K562 (cell line): ENCODE measurements around the gene UNC119B. TPM values are rescaled to one million over a fixed set of nuclear protein-coding genes. Genes with fewer than 3 reads are reported as not detected.

Experiments used
- ATAC-seq: fragments of 200-7000 bp; cut with Tn5 transposase; 3 replicates; pipeline ENCODE4 v1.9.1; 2020; ENCODE audit warnings: moderate library complexity
- BruUV-seq: library from RNA; stranded (reverse); fragments of 400-500 nt; replicated peaks from 2 replicates; lab custom pipeline; 2021; lab: Mats Ljungman, UMichigan
- CTCF ChIA-PET: fragments of 300-600 bp; formaldehyde crosslinking; extraction: SDS; loops from one replicate; lab custom pipeline; 2021; ENCODE audit warnings: low intra/inter-chr PET ratio; lab: Yijun Ruan, JAX
- POLR2A ChIA-PET: fragments of 300-600, 350-650 bp; sonication (Branson Sonifier 250); formaldehyde crosslinking; extraction: SDS; loops from one replicate; lab custom pipeline; 2021; ENCODE audit warnings: antibody characterized with exemption, inconsistent platforms; lab: Yijun Ruan, JAX
- DNase-seq, 4 experiments: peaks; one replicate each; pipeline versions ENCODE4 v3.0.0 to v3.0.0-alpha.2; 2011 to 2018; ENCODE audit warnings: low spot score in 3 of 4, mixed read lengths in 3 of 4; ENCODE audit errors: extremely low read depth in 1 of 4
- FAIRE-seq: peaks from 2 replicates; lab custom pipeline; 2011; peaks lifted over from hg19 to GRCh38; lab: Jason Lieb, UNC
- H2AFZ ChIP-seq: 2 replicates; pipeline ENCODE4 v1.6.0; 2011; ENCODE audit warnings: low read depth, low read length, control low read depth, inconsistent platforms
- H3K27ac ChIP-seq: fragments of 200-600 bp; 3 replicates; pipeline ENCODE4 v1.8.0; 2011; ENCODE audit warnings: low read depth, mild to moderate bottlenecking, control low read depth, inconsistent platforms, low read length, moderate library complexity, mixed read lengths; ENCODE audit errors: extremely low read depth
- H3K27me3 ChIP-seq, 2 experiments: fragments of 300-600 bp in 1 of 2; 2 replicates in 1 of 2; 3 replicates in 1 of 2; pipeline versions ENCODE4 v1.6.0 to v1.8.0; 2011; ENCODE audit warnings: inconsistent platforms in 2 of 2, low read length in 2 of 2, mild to moderate bottlenecking in 1 of 2, mixed read lengths in 1 of 2, moderate library complexity in 1 of 2; ENCODE audit not compliant: control insufficient read depth in 2 of 2, insufficient read depth in 2 of 2
- H3K36me3 ChIP-seq: fragments of 300-600 bp; 3 replicates; pipeline ENCODE4 v1.8.0; 2011; ENCODE audit warnings: mild to moderate bottlenecking, low read length, inconsistent platforms; ENCODE audit not compliant: control insufficient read depth, insufficient read depth
- H3K4me1 ChIP-seq, 2 experiments: fragments of 200-600 bp in 1 of 2; replicated peaks in 1 of 2; 2 replicates in 1 of 2; 3 replicates in 1 of 2; pipeline versions ENCODE4 v1.5.1 to v1.8.0; 2011; ENCODE audit warnings: inconsistent platforms in 2 of 2, low read length in 2 of 2, mild to moderate bottlenecking in 1 of 2, mixed read lengths in 1 of 2, moderate library complexity in 1 of 2; ENCODE audit not compliant: control insufficient read depth in 2 of 2, insufficient read depth in 2 of 2
- H3K4me2 ChIP-seq: 2 replicates; pipeline ENCODE4 v1.6.1; 2011; ENCODE audit warnings: low read length, control low read depth, inconsistent platforms, mixed read lengths; ENCODE audit not compliant: insufficient read depth
- H3K4me3 ChIP-seq: fragments of 200-600 bp; sonication (generic), shearing (Covaris generic); 2 replicates; pipeline ENCODE4 v1.5.1; 2016; ENCODE audit warnings: control low read depth, inconsistent platforms
- H3K79me2 ChIP-seq: fragments of 200-600 bp; 3 replicates; pipeline ENCODE4 v1.8.0; 2011; ENCODE audit warnings: low read length, inconsistent platforms; ENCODE audit not compliant: control insufficient read depth, insufficient read depth
- H3K9ac ChIP-seq, 2 experiments: 2 replicates each; pipeline versions ENCODE4 v1.6.0 to v1.6.1; 2011; ENCODE audit warnings: low read depth in 2 of 2, low read length in 2 of 2, control low read depth in 1 of 2, inconsistent platforms in 1 of 2, mild to moderate bottlenecking in 1 of 2, mixed read lengths in 1 of 2; ENCODE audit not compliant: insufficient read depth in 1 of 2
- H3K9me1 ChIP-seq: one replicate; pipeline ENCODE4 v1.6.0; 2011; ENCODE audit warnings: inconsistent platforms, mild to moderate bottlenecking, low read length, moderate library complexity; ENCODE audit not compliant: control insufficient read depth, insufficient read depth
- H3K9me3 ChIP-seq: replicated peaks from 2 replicates; pipeline ENCODE4 v1.5.1; 2011; ENCODE audit warnings: low read depth, low read length, inconsistent platforms; ENCODE audit not compliant: control insufficient read depth, insufficient read depth
- H4K20me1 ChIP-seq: replicated peaks from 2 replicates; pipeline ENCODE4 v1.6.1; 2011; ENCODE audit warnings: low read length, inconsistent platforms, mixed read lengths; ENCODE audit not compliant: control insufficient read depth, insufficient read depth
- FOXA3 ChIP-seq, 2 experiments: fragments of 450-650 bp in 1 of 2; sonication (generic) in 1 of 2; formaldehyde crosslinking; IDR thresholded peaks in 1 of 2; conservative IDR thresholded peaks in 1 of 2; 2 replicates each; pipeline versions ENCODE4 v1.4.0 to v1.8.0; 2020 to 2022; ENCODE audit warnings: mild to moderate bottlenecking in 2 of 2, missing genetic modification reagents in 1 of 2
- KAT7 ChIP-seq: sonication (generic); formaldehyde crosslinking; IDR thresholded peaks from 2 replicates; pipeline ENCODE4 v1.8.0; 2022; ENCODE audit warnings: missing genetic modification reagents, mild to moderate bottlenecking, borderline replicate concordance
- MED1 ChIP-seq: sonication (generic); formaldehyde crosslinking; IDR thresholded peaks from 2 replicates; pipeline ENCODE4 v1.8.1; 2023; ENCODE audit warnings: missing genetic modification reagents, borderline replicate concordance
- NRF1 ChIP-seq, 2 experiments: fragments of 450-650 bp; IDR thresholded peaks in 1 of 2; conservative IDR thresholded peaks in 1 of 2; 2 replicates each; pipeline ENCODE4 v1.6.1; 2014; ENCODE audit warnings: mild to moderate bottlenecking in 2 of 2
- RUNX1 ChIP-seq: sonication (generic); IDR thresholded peaks from 2 replicates; pipeline ENCODE4 v1.6.1; 2016; ENCODE audit warnings: antibody characterized with exemption, low read depth
- SMARCA5 ChIP-seq: fragments of 450-650 bp; IDR thresholded peaks from 2 replicates; pipeline ENCODE4 v1.6.1; 2016
- ZBTB43 ChIP-seq: sonication (generic); formaldehyde crosslinking; IDR thresholded peaks from 2 replicates; pipeline ENCODE4 v1.8.0; 2023; ENCODE audit warnings: mild to moderate bottlenecking, missing genetic modification reagents
- WGBS: fragments of 100-300 bp; shearing (Covaris generic); methylation state at CpG from one replicate; pipeline ENCODE4 v1.1.6; 2016; ENCODE audit warnings: low coverage, mixed read lengths; ENCODE audit not compliant: insufficient coverage; ENCODE audit errors: missing lambda C conversion rate; 5-methylcytosine and 5-hydroxymethylcytosine counted together
- in situ Hi-C: fragments of 300-500 bp; cut with MboI; formaldehyde crosslinking; loops from 4 replicates; pipeline ENCODE4 v1.15.0; 2018; ENCODE audit warnings: inconsistent platforms, mixed read lengths
- intact Hi-C: fragments of 100-400 bp; cut with micrococcal nuclease; formaldehyde crosslinking; loops from 2 replicates; pipeline ENCODE4 v1.14.2; 2022
- polyA plus RNA-seq, 8 experiments: library from polyadenylated mRNA; depleted of rRNA in 4 of 8; stranded (reverse) in 5 of 8; unstranded in 3 of 8; fragments of >200 nt; fragmentation: Nextera tagmentation in 2 of 8; fragmentation: Illumina TruSeq in 1 of 8; extraction: Ambion mirVana in 2 of 8; extraction: Trizol in 1 of 8; gene quantifications; 2 replicates each; pipeline versions ENCODE4 v1.2.1 to v1.2.3, GENCODE V29; 2011 to 2014; ENCODE audit warnings: inconsistent platforms in 1 of 8, missing spikeins in 1 of 8
- total RNA-seq, 7 experiments: library from RNA; depleted of rRNA in 6 of 7; stranded (reverse); fragments of >200 nt in 6 of 7; fragmentation: Illumina TruSeq in 2 of 7; extraction: Trizol in 2 of 7; gene quantifications; 2 replicates each; pipeline versions ENCODE4 v1.2.1 to v1.2.3, GENCODE V29; 2011 to 2021; ENCODE audit warnings: low replicate concordance in 1 of 7
- TF ChIP-seq, protein P1 (sequence below): fragments of 450-650 bp; IDR thresholded peaks from 2 replicates; pipeline ENCODE4 v1.6.1; 2016; ENCODE audit warnings: low read depth
- TF ChIP-seq, protein P2 (sequence below), 2 experiments: fragments of 450-650 bp; conservative IDR thresholded peaks; 2 replicates each; pipeline ENCODE4 v1.6.1; 2017; ENCODE audit warnings: mild to moderate bottlenecking in 2 of 2, moderate library complexity in 2 of 2

UNC119B gene
- total and polyA plus RNA-seq, 9 of the 15 experiments (the other 6 are each of a cell fraction or from before 2014, with no cell fraction given) = 4.0 to 34.5 (median 15.1) TPM

GRCh38 chr12:120739821-120740613, 29.8 kb downstream of the UNC119B start:
- H3K27ac ChIP-seq = no peak overlapping the region
- H3K9ac ChIP-seq = no peak overlapping the region; a peak in 1 of 4 replicates
- intact Hi-C loops = no loop called here
- H3K4me1 ChIP-seq = peaks cover 0 to 16% of the 10 kb centered on the region in 2 experiments; a peak in 2 of 5 replicates
- WGBS = 66% methylated on average over 12 of the region's 16 CpGs
- in situ Hi-C loops = no loop called here
- H3K79me2 ChIP-seq = no peaks in the 10 kb centered on the region
- H3K27me3 ChIP-seq = no peaks in the 10 kb centered on the region
- no peak for DNase-seq
- no peak for ATAC-seq
- H3K4me3 ChIP-seq = no peak overlapping the region
- ChIA-PET POLR2A (interaction anchor here (0.7 to 0.9 kb wide), 3 partner anchors 9 to 12 kb away, joined by 3 read pairs; no protein-coding TSS in a partner anchor), CTCF (interaction anchor here (0.6 kb wide), 1 partner anchor 232 kb away, joined by 3 read pairs; no protein-coding TSS in a partner anchor)
- no TSS peak for BruUV-seq
- H3K36me3 ChIP-seq = peaks cover 9% of the 10 kb centered on the region; the same call in 1 of the 3 replicates
- FAIRE-seq = no peak
- no peak overlapping the region for H3K4me2 ChIP-seq
- H3K9me3 ChIP-seq = no peaks in the 10 kb centered on the region
- H4K20me1 ChIP-seq = 0 out of 2 replicates have a peak, but pooled peaks cover 5% of the 10 kb centered on the region
- H2AFZ ChIP-seq = no peak overlapping the region
- H3K9me1 ChIP-seq = no peaks in the 10 kb centered on the region
- TF ChIP-seq, protein P1, sequence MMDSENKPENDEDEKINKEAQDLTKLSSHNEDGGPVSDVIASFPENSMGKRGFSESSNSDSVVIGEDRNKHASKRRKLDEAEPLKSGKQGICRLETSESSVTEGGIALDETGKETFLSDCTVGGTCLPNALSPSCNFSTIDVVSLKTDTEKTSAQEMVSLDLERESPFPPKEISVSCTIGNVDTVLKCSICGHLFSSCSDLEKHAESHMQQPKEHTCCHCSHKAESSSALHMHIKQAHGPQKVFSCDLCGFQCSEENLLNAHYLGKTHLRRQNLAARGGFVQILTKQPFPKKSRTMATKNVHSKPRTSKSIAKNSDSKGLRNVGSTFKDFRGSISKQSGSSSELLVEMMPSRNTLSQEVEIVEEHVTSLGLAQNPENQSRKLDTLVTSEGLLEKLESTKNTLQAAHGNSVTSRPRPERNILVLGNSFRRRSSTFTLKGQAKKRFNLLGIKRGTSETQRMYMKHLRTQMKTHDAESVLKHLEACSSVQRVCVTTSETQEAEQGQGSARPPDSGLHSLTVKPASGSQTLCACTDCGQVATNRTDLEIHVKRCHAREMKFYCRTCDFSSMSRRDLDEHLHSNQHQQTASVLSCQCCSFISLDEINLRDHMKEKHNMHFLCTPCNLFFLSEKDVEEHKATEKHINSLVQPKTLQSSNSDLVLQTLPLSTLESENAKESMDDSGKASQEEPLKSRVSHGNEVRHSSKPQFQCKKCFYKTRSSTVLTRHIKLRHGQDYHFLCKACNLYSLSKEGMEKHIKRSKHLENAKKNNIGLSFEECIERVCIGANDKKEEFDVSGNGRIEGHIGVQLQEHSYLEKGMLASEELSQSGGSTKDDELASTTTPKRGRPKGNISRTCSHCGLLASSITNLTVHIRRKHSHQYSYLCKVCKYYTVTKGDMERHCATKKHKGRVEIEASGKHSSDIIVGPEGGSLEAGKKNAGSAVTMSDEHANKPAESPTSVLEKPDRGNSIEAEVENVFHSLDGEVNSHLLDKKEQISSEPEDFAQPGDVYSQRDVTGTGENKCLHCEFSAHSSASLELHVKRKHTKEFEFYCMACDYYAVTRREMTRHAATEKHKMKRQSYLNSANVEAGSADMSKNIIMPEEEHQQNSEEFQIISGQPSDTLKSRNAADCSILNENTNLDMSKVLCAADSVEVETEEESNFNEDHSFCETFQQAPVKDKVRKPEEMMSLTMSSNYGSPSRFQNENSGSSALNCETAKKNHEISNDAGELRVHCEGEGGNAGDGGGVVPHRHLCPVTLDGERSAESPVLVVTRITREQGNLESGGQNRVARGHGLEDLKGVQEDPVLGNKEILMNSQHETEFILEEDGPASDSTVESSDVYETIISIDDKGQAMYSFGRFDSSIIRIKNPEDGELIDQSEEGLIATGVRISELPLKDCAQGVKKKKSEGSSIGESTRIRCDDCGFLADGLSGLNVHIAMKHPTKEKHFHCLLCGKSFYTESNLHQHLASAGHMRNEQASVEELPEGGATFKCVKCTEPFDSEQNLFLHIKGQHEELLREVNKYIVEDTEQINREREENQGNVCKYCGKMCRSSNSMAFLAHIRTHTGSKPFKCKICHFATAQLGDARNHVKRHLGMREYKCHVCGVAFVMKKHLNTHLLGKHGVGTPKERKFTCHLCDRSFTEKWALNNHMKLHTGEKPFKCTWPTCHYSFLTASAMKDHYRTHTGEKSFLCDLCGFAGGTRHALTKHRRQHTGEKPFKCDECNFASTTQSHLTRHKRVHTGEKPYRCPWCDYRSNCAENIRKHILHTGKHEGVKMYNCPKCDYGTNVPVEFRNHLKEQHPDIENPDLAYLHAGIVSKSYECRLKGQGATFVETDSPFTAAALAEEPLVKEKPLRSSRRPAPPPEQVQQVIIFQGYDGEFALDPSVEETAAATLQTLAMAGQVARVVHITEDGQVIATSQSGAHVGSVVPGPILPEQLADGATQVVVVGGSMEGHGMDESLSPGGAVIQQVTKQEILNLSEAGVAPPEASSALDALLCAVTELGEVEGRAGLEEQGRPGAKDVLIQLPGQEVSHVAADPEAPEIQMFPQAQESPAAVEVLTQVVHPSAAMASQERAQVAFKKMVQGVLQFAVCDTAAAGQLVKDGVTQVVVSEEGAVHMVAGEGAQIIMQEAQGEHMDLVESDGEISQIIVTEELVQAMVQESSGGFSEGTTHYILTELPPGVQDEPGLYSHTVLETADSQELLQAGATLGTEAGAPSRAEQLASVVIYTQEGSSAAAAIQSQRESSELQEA = no peak
- TF ChIP-seq MED1 (no peak), SMARCA5 (no peak), NRF1 (conservative IDR thresholded peaks at IDR 0.05 in 1 of 2, IDR thresholded peaks at IDR 0.05 in 1 of 2) (no peak), RUNX1 (no peak), FOXA3 (CRISPR knock-in tag; conservative IDR thresholded peaks at IDR 0.05 in 1 of 2, IDR thresholded peaks at IDR 0.05 in 1 of 2) (no peak), KAT7 (no peak), ZBTB43 (no peak)
- TF ChIP-seq, protein P2, sequence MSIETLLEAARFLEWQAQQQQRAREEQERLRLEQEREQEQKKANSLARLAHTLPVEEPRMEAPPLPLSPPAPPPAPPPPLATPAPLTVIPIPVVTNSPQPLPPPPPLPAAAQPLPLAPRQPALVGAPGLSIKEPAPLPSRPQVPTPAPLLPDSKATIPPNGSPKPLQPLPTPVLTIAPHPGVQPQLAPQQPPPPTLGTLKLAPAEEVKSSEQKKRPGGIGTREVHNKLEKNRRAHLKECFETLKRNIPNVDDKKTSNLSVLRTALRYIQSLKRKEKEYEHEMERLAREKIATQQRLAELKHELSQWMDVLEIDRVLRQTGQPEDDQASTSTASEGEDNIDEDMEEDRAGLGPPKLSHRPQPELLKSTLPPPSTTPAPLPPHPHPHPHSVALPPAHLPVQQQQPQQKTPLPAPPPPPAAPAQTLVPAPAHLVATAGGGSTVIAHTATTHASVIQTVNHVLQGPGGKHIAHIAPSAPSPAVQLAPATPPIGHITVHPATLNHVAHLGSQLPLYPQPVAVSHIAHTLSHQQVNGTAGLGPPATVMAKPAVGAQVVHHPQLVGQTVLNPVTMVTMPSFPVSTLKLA (conservative IDR thresholded peaks at IDR 0.05) = no peak
